Raji (cell line): ENCODE measurements around the gene RAPGEF3.

ENCODE experiments used
- POLR2A ChIP-seq: IDR thresholded peaks from 2 replicates; pipeline ENCODE4 v1.6.1; 2011; ENCODE audit warnings: low read depth, low read length, control low read depth; ENCODE audit not compliant: insufficient read depth

RAPGEF3 gene

GRCh38 chr12:47795121-47795813 lies 36.6 kb upstream of the RAPGEF3 start:
- no peak for TF ChIP-seq POLR2A

DNA sequence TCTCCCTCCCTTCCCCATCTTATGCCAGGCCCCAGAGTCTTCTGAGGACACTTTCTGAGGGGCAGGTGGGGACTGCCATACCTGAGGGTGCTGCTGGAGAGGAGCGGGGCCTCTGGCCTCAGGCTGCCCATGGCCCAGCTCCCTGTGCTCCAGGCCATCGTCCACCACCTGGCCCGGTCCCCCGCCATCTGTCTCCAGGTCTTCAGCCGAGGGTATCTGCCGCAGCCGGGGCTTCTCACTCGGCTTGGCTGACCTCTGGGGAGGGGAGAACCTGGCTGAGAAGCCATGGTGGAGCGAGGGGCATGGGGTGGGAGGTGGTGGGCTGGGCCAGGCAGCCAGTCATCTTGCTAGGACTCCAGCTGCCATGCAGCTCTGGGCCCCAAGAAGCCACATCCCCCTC lies 36.0 kb upstream of the RAPGEF3 start:
- TF ChIP-seq POLR2A: no peak

GRCh38 chr12:47793015-47793681 lies 34.5 kb upstream of the RAPGEF3 start:
- no peak for TF ChIP-seq POLR2A

GRCh38 chr12:47791874-47792273 lies 33.2 kb upstream of the RAPGEF3 start:
- TF ChIP-seq POLR2A: no peak

DNA sequence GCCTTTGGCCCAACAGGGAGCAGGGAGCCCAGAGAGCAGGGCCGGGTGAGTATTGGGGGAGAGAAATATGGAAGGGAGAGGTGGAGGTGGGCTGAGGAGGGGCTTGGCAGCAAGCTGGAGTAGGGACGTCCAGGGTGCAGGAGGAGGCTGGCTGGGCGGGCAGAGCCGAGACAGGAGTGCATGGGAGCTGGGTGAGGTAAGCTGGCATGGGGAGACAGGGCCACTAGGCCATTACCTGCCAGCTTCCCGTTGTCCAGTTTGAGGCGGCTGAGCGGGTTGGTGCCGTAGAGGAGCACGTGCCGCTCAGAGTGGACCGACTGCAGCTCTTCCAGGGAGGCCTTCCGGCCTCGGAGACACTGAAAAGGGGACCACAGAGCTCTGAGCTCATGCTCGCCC lies 32.7 kb upstream of the RAPGEF3 start:
- TF ChIP-seq POLR2A: no peak

GRCh38 chr12:47790676-47791350 lies 32.1 kb upstream of the RAPGEF3 start:
- no peak for TF ChIP-seq POLR2A

DNA sequence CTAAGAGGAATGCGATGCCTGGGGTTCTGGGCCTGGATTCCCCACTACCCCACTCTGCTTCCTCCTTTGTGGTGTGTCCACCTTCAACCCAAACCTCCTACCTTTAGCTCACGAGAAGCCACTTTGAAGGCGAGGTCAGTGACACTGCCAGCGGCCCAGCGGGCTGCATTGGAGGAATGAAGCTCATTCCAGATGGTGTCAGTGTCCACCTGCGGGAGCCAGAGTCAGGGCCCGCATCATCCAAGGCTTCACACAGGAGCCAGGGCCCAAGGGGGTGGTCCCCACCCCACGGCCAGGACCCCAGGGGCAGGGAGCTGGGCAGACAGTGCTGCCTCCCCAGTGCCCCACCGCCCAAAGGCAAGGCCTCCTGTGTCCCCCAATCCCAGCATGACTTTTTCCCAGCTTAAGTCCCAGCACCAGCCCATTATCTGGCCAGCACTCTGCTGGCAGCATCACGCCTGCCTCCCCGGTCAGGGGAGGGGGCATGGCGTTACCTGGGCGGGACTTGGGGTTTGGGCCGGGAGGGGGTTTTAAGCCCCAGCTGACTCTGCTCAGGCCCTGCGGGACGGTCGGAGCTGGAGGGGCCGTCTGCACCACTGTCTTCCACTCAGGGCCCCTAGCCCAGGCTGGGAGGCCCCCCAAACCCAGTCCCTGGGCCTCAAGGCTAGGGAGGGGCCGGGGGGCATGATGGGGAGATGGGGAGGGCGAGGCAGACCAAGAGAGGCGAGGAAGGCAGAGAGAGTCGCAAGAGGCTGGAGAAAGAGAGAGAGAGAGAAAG lies 31.2 kb upstream of the RAPGEF3 start:
- no peak for TF ChIP-seq POLR2A

DNA sequence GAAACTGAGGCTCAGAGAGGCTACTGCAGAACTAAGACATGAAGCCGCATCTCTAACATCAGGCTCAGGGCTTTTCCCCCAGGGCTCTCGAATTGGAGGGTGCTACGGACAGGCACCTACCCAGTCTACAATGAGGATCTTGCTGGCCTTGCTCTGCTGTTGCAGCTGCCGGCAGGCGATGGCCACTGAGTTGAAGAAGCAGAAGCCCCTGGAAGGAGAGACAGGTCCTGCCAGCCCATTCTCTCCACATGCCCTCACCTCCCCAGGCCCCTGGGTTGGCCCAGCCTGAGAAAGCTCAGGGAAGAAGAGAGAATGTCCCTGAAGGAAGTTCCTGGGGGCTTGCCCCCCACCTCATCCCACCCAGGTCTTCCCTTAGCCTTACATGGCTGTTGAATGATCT lies 30.5 kb upstream of the RAPGEF3 start:
- no peak for TF ChIP-seq POLR2A

DNA sequence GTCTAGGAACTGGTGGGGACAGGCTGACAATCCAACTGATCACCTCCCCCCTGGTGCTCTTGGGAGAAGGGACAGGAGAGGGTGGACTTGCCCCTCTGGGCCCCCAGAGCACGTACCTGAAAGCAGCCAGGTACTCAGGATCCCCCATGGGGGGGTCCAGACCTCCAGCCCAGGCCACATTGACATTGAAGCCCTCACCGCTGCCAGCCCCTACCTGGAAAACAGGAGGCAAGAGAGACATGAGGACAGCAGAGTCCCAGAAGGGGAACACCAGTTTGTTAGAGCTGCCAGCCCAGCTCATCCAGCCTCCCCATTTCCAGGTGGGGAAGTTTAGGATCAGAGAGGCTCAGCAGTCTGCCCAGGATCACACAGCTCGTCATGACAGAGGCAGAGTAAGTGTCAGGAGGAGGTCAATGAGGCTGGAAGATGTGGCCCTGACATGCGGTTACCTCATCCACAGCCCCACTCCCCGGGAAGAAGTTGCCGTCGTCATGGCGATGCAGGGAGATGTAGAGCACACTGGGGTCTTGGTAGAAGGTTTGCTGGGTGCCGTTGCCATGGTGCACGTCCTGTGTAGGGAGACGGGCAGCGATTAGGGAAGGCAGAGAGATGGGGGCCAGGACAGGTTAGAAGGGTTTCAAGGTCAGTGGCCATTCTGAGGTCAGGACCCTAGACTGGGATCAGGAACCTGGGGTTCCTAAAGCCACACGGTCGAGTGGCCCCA lies 29.1 kb upstream of the RAPGEF3 start:
- TF ChIP-seq POLR2A: no peak

DNA sequence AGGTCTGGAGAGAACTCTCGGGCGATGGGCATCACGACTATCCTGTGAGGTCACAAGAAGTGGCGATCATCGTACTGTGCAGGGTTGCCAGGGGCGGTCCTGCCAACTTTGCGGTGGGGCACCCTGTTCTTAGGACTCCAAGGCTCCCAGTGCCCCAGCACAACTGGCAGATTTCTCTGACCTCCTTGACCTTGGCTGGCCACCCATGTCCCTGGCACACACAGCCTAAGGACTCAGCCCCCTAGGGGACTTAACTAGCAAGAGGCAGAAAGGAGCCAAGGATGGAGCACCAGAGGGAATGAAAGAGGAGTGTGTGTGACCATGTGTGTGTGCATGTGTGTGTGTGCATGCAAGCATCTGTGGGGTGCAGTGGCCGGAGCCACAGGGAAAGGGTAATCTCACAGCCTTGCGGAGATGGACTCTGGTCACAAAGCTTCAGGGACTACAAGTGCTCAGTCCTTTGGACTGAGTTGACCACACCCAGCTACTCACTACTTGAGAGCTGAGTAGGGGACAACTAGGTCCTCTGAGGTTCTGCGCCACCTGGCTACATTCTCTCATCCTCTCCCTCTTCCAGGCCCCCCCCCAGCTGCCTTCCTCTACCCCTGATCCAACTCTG lies 28.1 kb upstream of the RAPGEF3 start:
- TF ChIP-seq POLR2A: no peak

DNA sequence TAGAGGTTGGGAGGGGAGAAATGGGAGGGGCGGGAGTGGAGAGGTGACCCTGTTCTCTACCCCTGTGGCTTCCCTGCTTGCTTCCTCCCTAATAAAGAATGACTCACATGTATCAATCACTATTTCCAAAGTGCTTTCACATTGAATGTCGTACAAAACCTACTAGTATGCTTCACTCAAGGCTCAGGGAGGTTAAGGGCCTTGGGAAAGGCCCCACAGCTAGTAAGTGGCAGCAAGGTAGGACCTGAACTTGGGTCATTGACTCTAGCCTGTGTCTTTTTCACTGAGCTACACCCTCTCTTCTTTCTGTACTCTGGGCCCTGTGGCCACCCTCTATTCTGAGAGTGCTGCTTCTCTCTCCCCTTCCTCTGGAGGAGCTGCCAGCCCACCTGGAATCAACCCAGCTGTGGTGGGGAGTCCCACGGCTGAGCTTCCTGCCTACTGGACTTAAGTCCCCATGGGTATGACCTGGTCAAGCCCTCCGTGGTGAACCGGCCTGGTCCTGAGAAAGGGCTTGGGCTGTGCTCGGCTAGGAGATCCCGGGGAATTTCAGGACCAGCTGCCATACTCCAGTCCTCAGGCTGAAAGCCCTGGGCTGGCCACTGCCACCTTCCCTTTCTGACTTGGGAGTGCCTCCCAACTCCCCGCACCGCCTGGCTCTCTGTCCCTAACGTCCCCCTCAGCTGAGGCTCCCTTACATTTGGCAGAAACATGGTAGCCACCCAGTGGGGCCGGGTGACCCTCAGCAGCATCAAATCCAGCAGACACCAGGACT lies 27.4 kb upstream of the RAPGEF3 start:
- no peak for TF ChIP-seq POLR2A

DNA sequence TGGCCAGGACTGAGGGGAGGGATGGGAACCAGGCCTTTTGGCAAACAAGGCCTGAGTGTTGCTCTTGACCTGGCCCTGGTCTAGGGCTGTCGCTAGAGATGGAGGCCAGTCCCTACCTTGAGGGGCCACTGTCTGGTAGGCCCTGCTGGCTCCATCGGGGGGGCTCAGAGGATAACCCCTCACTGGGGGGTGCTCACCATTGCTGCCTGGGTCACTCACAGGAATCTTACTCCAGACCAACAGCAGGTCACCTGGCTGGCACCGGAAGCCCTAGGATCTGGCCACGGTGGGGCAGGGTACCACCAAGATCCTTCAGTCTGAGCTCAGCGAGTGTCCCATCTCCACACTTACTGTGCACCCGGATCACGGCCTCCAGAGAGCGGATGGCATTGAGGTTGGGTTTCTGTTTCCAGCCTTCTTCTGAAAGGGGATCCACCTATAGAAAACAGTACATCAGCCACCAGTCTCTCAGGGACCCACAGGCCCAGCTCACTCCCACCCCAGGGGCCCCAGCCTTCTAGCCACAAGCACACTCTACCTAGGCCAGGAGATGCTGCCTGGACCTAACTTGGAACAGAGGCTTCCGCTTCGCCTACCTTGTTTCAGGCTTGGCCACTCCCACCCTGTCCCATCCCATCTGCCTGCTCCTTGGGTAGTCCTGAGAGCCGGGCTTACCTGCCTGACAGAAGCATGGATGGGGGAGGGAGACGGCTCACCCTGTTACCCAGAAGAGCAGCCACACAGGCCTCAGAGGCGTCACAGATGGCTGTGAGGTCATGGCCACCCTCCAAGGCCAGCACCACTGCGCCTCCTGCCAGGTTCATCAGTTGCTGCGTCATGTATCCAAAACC lies 26.6 kb upstream of the RAPGEF3 start:
- TF ChIP-seq POLR2A: no peak

DNA sequence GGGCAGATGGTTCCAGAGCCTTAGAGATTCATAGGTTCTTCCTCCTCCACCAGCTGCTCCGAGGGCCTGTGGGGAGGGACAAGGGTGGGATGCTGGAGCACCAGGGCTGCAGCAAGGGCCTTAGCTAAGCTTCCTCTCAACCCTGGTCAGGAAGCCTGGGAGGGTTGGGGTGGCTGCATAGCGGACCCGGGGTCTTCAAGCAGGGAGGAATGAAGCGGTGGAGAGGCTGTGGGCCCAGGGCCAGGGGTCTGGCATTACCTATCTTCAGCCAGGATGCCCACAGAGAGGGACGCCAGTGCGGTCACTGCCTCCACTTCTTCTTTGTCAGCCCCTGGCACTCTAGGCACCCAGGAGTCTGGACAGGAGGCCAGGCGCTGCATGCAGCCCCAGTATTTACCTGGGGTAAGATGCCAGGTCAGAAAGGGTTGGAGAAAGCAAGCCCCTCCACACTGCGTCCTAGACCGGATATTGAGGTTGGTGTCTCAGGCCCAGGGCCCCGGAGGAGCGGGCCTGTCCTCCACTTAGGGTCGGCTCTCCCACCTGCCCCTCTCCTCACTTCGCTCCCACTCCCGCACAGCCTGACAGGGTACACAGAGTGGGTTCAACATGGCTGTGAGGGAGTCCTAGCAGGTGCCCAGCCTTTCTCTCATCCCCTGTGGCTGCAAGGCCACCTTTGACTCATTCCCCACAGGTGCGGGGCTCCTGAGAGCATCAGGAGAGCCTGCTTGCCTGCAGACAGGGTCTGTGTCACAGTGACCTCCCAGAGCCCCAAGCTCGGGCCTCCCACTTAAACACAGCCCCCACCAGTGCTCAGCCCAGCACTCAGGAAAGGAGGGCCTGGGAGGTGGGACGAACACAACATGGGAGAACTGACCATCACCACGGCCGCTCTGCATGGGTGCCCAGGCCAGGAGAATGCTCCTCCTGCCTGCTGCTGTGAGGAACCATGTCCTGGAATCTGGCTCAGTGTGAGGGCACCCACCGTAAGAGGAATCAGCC lies 25.4 kb upstream of the RAPGEF3 start:
- no peak for TF ChIP-seq POLR2A
